C4-2B (cell line): ENCODE measurements around the gene ADARB2.

ENCODE experiments used
- CTCF ChIP-seq: fragments of 450-650 bp; conservative IDR thresholded peaks from 2 replicates; pipeline ENCODE4 v1.5.1; 2017; ENCODE audit warnings: mild to moderate bottlenecking
- ZFX ChIP-seq: fragments of 450-650 bp; IDR thresholded peaks from 2 replicates; pipeline ENCODE4 v1.6.1; 2017

- TF ChIP-seq CTCF (no peak), ZFX (no peak)
Observed at GRCh38 chr10:1414893-1415292, 322.4 kb downstream of the ADARB2 start.
